WTC11 (cell line): ENCODE results near the gene CDH22. TPM values are rescaled to one million over a fixed set of nuclear protein-coding genes. Genes with fewer than 3 reads are reported as not detected.

Experiments used
- ATAC-seq: fragments of 200-7000 bp; cut with Tn5 transposase; 2 replicates; pipeline ENCODE4 v1.10.0; 2021; ENCODE audit warnings: mild to moderate bottlenecking, moderate library complexity
- CTCF ChIA-PET: fragments of 300-600 bp; sonication (Branson Sonifier 250); formaldehyde crosslinking; loops from one replicate; lab custom pipeline; 2021; ENCODE audit warnings: antibody characterized with exemption; lab: Charles Lee
- POLR2A ChIA-PET: fragments of 350-600 bp; sonication (Branson Sonifier 250); formaldehyde crosslinking; loops from one replicate; lab custom pipeline; 2021; ENCODE audit warnings: antibody characterized with exemption; lab: Charles Lee
- DNase-seq: peaks from one replicate; pipeline ENCODE4 v3.0.0; 2021; ENCODE audit warnings: low spot score
- H3K27ac Mint-ChIP-seq: 2 replicates; pipeline ENCODE4 v1.8.0; 2021; ENCODE audit warnings: mixed read lengths
- H3K27me3 Mint-ChIP-seq: 2 replicates; pipeline ENCODE4 v1.8.0; 2021; ENCODE audit warnings: low read depth, mild to moderate bottlenecking, moderate library complexity, mixed read lengths
- H3K36me3 Mint-ChIP-seq: 2 replicates; pipeline ENCODE4 v1.8.0; 2021; ENCODE audit warnings: mixed read lengths
- H3K4me1 Mint-ChIP-seq: 2 replicates; pipeline ENCODE4 v1.8.0; 2022; ENCODE audit warnings: mixed read lengths
- H3K4me3 Mint-ChIP-seq: 2 replicates; pipeline ENCODE4 v1.8.0; 2021; ENCODE audit warnings: mild to moderate bottlenecking, moderate library complexity, mixed read lengths
- H3K9me3 Mint-ChIP-seq: 2 replicates; pipeline ENCODE4 v1.8.0; 2021; ENCODE audit warnings: mixed read lengths
- AFF4 ChIP-seq: sonication (generic); formaldehyde crosslinking; IDR thresholded peaks from 2 replicates; pipeline ENCODE4 v1.8.1; 2023; ENCODE audit warnings: mild to moderate bottlenecking, missing genetic modification reagents, borderline replicate concordance
- ATF1 ChIP-seq: sonication (generic); formaldehyde crosslinking; IDR thresholded peaks from 2 replicates; pipeline ENCODE4 v1.8.1; 2023; ENCODE audit warnings: mild to moderate bottlenecking, moderate library complexity, missing genetic modification reagents
- ATF6 ChIP-seq: sonication (generic); formaldehyde crosslinking; IDR thresholded peaks from 2 replicates; pipeline ENCODE4 v1.8.1; 2023; ENCODE audit warnings: mild to moderate bottlenecking, missing genetic modification reagents
- CREM ChIP-seq: sonication (generic); formaldehyde crosslinking; IDR thresholded peaks from 2 replicates; pipeline ENCODE4 v1.8.1; 2022; ENCODE audit warnings: mild to moderate bottlenecking, missing genetic modification reagents, moderate library complexity
- ERG ChIP-seq: fragments of 250-450 bp; sonication (Bioruptor Pico); IDR thresholded peaks from 2 replicates; pipeline ENCODE4 v1.8.0; 2021; ENCODE audit warnings: mild to moderate bottlenecking
- ESRRA ChIP-seq: sonication (generic); formaldehyde crosslinking; IDR thresholded peaks from 2 replicates; pipeline ENCODE4 v1.8.1; 2022; ENCODE audit warnings: mild to moderate bottlenecking, missing genetic modification reagents, borderline replicate concordance
- NFE2L1 ChIP-seq: sonication (generic); formaldehyde crosslinking; IDR thresholded peaks from 2 replicates; pipeline ENCODE4 v1.8.1; 2023; ENCODE audit warnings: missing genetic modification reagents
- PRRX2 ChIP-seq: fragments of 250-450 bp; sonication (Bioruptor Pico); IDR thresholded peaks from 2 replicates; pipeline ENCODE4 v1.8.0; 2021; ENCODE audit warnings: mild to moderate bottlenecking
- SMAD3 ChIP-seq: sonication (generic); formaldehyde crosslinking; IDR thresholded peaks from 2 replicates; pipeline ENCODE4 v1.8.0; 2022; ENCODE audit warnings: missing genetic modification reagents, mild to moderate bottlenecking, borderline replicate concordance
- SP1 ChIP-seq: sonication (generic); formaldehyde crosslinking; conservative IDR thresholded peaks from 2 replicates; pipeline ENCODE4 v1.8.1; 2022; ENCODE audit warnings: missing genetic modification reagents
- TCF7 ChIP-seq: sonication (generic); formaldehyde crosslinking; IDR thresholded peaks from 2 replicates; pipeline ENCODE4 v1.8.0; 2022; ENCODE audit warnings: mild to moderate bottlenecking, low read depth, missing genetic modification reagents, moderate library complexity
- ZNF121 ChIP-seq: sonication (generic); formaldehyde crosslinking; IDR thresholded peaks from 2 replicates; pipeline ENCODE4 v1.8.0; 2023; ENCODE audit warnings: missing genetic modification reagents
- ZNF219 ChIP-seq: sonication (generic); formaldehyde crosslinking; IDR thresholded peaks from 2 replicates; pipeline ENCODE4 v1.8.0; 2023; ENCODE audit warnings: missing genetic modification reagents, mild to moderate bottlenecking, borderline replicate concordance
- ZNF263 ChIP-seq: sonication (generic); formaldehyde crosslinking; IDR thresholded peaks from 2 replicates; pipeline ENCODE4 v1.8.1; 2022; ENCODE audit warnings: low read depth, mild to moderate bottlenecking, moderate library complexity, missing genetic modification reagents
- ZNF396 ChIP-seq: fragments of 250-450 bp; sonication (Bioruptor Pico); IDR thresholded peaks from 2 replicates; pipeline ENCODE4 v1.8.0; 2021; ENCODE audit warnings: mild to moderate bottlenecking, moderate library complexity, borderline replicate concordance
- ZNF425 ChIP-seq: fragments of 250-450 bp; sonication (Bioruptor Pico); conservative IDR thresholded peaks from 2 replicates; pipeline ENCODE4 v1.9.0; 2021; ENCODE audit warnings: mild to moderate bottlenecking
- total RNA-seq: library from RNA; stranded (reverse); gene quantifications from 3 replicates; pipeline ENCODE4 v1.2.3, GENCODE V29; 2021
- TF ChIP-seq, protein P1 (sequence below): sonication (generic); formaldehyde crosslinking; IDR thresholded peaks from 2 replicates; pipeline ENCODE4 v1.8.0; 2022; ENCODE audit warnings: missing genetic modification reagents
- TF ChIP-seq, protein P2 (sequence below): sonication (generic); formaldehyde crosslinking; IDR thresholded peaks from 2 replicates; pipeline ENCODE4 v1.8.0; 2022; ENCODE audit warnings: mild to moderate bottlenecking, missing genetic modification reagents
- TF ChIP-seq, protein P3 (sequence below): sonication (generic); formaldehyde crosslinking; IDR thresholded peaks from 2 replicates; pipeline ENCODE4 v1.8.1; 2022; ENCODE audit warnings: mild to moderate bottlenecking, moderate library complexity, missing genetic modification reagents

Gene CDH22
- total RNA-seq, 1 experiment from 2014 or later, result 0.13 TPM

DNA sequence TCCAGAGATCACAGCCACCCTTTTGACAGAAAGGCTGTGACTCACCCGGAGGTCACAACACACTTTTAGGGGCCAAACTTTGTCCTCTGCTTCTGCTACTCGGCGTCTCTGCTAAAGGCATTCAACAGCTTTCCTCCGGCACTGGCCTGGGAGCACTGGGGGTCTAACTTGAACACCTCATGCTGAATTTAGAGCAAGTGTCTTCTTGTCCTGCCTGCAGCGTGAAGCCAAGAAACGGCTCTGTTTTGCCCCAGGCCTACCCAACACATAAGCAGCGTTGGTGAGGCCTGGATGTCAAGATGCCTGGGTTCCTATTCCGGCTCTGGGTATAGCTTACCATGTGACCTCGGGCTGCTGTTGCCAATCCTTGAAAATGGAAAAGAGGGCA is 2.3 kb downstream of the CDH22 start:
- ChIA-PET CTCF (interaction anchor here (0.7 to 3.6 kb wide), 14 partner anchors 10 to 265 kb away, joined by 3 to 99 read pairs (median 4); no protein-coding TSS in a partner anchor), POLR2A (no interaction called here)
- no peaks in the 10 kb centered on the region for H3K36me3 Mint-ChIP-seq
- no peaks in the 10 kb centered on the region for H3K9me3 Mint-ChIP-seq
- peaks cover 6% of the 10 kb centered on the region for H3K4me1 Mint-ChIP-seq
- TF ChIP-seq ZNF425 (CRISPR knock-in tag) (no peak), ZNF263 (CRISPR knock-in tag) (no peak), ZNF219 (no peak), SP1 (CRISPR knock-in tag) (no peak), ZNF396 (CRISPR knock-in tag) (no peak), ATF6 (CRISPR knock-in tag) (no peak)
- ATAC-seq (no peak), DNase-seq (no peak)
- H3K4me3 Mint-ChIP-seq, result no peak overlapping the region
- no peak overlapping the region for H3K27ac Mint-ChIP-seq
- peaks cover 58% of the 10 kb centered on the region for H3K27me3 Mint-ChIP-seq

- Mint-ChIP-seq H3K4me3 (no peak overlapping the region), H3K27ac (no peak overlapping the region), H3K36me3 (no peaks in the 10 kb centered on the region), H3K27me3 (peaks cover 53% of the 10 kb centered on the region), H3K4me1 (peaks cover 6% of the 10 kb centered on the region), H3K9me3 (no peaks in the 10 kb centered on the region)
- POLR2A ChIA-PET, result no interaction called here
- CTCF ChIA-PET, result interaction anchor here (0.6 to 3.5 kb wide), 10 partner anchors 11 to 177 kb away, joined by 3 to 99 read pairs (median 4); no protein-coding TSS in a partner anchor
- DNase-seq (no peak), ATAC-seq (no peak)
- TF ChIP-seq SMAD3 (CRISPR knock-in tag), result no peak
- no peak for TF ChIP-seq ZNF121
- TF ChIP-seq, protein P1, sequence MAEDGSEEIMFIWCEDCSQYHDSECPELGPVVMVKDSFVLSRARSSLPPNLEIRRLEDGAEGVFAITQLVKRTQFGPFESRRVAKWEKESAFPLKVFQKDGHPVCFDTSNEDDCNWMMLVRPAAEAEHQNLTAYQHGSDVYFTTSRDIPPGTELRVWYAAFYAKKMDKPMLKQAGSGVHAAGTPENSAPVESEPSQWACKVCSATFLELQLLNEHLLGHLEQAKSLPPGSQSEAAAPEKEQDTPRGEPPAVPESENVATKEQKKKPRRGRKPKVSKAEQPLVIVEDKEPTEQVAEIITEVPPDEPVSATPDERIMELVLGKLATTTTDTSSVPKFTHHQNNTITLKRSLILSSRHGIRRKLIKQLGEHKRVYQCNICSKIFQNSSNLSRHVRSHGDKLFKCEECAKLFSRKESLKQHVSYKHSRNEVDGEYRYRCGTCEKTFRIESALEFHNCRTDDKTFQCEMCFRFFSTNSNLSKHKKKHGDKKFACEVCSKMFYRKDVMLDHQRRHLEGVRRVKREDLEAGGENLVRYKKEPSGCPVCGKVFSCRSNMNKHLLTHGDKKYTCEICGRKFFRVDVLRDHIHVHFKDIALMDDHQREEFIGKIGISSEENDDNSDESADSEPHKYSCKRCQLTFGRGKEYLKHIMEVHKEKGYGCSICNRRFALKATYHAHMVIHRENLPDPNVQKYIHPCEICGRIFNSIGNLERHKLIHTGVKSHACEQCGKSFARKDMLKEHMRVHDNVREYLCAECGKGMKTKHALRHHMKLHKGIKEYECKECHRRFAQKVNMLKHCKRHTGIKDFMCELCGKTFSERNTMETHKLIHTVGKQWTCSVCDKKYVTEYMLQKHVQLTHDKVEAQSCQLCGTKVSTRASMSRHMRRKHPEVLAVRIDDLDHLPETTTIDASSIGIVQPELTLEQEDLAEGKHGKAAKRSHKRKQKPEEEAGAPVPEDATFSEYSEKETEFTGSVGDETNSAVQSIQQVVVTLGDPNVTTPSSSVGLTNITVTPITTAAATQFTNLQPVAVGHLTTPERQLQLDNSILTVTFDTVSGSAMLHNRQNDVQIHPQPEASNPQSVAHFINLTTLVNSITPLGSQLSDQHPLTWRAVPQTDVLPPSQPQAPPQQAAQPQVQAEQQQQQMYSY (CRISPR knock-in tag), result no peak
- no peak for TF ChIP-seq PRRX2 (CRISPR knock-in tag)
- no peak for TF ChIP-seq ESRRA
- TF ChIP-seq TCF7 (CRISPR knock-in tag), result no peak
- no peak for TF ChIP-seq ATF1 (CRISPR knock-in tag)
- no peak for TF ChIP-seq AFF4
- TF ChIP-seq, protein P2, sequence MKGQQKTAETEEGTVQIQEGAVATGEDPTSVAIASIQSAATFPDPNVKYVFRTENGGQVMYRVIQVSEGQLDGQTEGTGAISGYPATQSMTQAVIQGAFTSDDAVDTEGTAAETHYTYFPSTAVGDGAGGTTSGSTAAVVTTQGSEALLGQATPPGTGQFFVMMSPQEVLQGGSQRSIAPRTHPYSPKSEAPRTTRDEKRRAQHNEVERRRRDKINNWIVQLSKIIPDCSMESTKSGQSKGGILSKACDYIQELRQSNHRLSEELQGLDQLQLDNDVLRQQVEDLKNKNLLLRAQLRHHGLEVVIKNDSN (CRISPR knock-in tag), result no peak
- TF ChIP-seq, protein P3, sequence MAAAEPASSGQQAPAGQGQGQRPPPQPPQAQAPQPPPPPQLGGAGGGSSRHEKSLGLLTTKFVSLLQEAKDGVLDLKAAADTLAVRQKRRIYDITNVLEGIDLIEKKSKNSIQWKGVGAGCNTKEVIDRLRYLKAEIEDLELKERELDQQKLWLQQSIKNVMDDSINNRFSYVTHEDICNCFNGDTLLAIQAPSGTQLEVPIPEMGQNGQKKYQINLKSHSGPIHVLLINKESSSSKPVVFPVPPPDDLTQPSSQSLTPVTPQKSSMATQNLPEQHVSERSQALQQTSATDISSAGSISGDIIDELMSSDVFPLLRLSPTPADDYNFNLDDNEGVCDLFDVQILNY (CRISPR knock-in tag), result no peak
- no peak for TF ChIP-seq NFE2L1 (CRISPR knock-in tag)
- TF ChIP-seq CREM, result no peak
- TF ChIP-seq ERG (CRISPR knock-in tag), result no peak
Measured at GRCh38 chr20:46305331-46305972, 2.8 kb downstream of the CDH22 start.
